Stimulated activated CD4-positive, alpha-beta T cell treated with anti-CD3 and anti-CD28 coated beads, Interleukin-12 subunit alpha, Interleukin-12 subunit beta, amount 100 ng/mL, for 4 hours (primary cell): ENCODE results near the gene AKNAD1.
"Not testable (repeated sequence)": the region's sequence is repeated elsewhere in the genome, so short reads cannot be mapped to it uniquely, and the experiment has no call there.

Source experiments
- DNase-seq: peaks from one replicate; pipeline ENCODE4 v3.0.0-alpha.2; 2020

Gene AKNAD1

GRCh38 chr1:108781575-108781944 lies 75.3 kb downstream of the AKNAD1 start:
- not testable (repeated sequence) for DNase-seq

- no peak for DNase-seq
Measured at GRCh38 chr1:108780937-108781574, 75.8 kb downstream of the AKNAD1 start.

- DNase-seq, result no peak
Measured at GRCh38 chr1:108779455-108779854, 77.4 kb downstream of the AKNAD1 start.

GRCh38 chr1:108777839-108778238 lies 79.1 kb downstream of the AKNAD1 start:
- no peak for DNase-seq

GRCh38 chr1:108767708-108768107 lies 89.2 kb downstream of the AKNAD1 start:
- no peak for DNase-seq

GRCh38 chr1:108767115-108767514 lies 89.8 kb downstream of the AKNAD1 start:
- DNase-seq, result no peak
